ENCODE measurements around the gene LCMT2. TPM values are rescaled to one million over a fixed set of nuclear protein-coding genes. Genes with fewer than 3 reads are reported as not detected.

LCMT2 gene
- total RNA-seq, 1 experiment from 2014 or later, result 6.7 TPM

DNA sequence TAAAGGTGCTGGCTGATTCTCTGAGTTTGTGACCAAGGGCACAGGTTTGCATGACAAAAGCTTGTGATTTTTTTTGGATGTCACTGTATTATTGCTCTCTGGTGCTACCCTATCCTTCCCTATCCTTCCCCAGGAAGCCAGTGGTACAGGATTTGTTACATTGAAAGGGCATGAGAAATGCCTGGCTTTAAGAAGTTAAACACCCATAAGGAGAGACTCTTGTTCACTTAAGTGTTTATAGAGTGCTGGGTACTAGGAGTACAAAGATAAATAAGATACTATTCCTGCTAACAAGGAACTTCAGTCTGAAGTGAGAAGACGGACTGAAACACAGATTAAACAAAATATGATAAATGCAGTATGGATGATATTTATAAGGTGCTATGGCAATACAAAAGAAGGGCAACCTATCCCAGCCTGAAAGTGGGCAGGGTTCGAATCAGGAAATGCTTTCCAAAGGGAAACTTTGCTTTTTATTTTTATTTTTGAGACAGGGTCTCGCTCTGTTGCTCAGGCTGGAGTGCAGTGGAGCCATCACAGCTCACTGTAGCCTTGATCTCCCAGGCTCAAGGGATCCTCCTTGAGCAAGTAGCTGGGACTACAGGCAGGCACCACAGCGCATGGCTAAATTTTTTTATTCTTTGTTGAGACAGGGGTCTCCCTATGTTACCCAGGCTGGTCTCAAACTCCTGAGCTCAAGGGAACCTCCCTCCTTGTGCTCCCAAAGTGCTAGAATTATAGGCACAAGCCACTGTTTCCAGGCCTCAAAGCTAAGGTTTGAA, 11.2 kb downstream of the LCMT2 start:
- no peaks in the 10 kb centered on the region for H3K79me2 ChIP-seq (ENCODE audit: low read length)
- H3K4me2 ChIP-seq (ENCODE audit: low read length), result no peak overlapping the region
- no peak for DNase-seq
- no peaks in the 10 kb centered on the region for H3F3A ChIP-seq (ENCODE audit: low read length, unreplicated experiment)
- H3K9ac ChIP-seq (ENCODE audit: low read length), result no peak overlapping the region
- TF ChIP-seq, protein P1, sequence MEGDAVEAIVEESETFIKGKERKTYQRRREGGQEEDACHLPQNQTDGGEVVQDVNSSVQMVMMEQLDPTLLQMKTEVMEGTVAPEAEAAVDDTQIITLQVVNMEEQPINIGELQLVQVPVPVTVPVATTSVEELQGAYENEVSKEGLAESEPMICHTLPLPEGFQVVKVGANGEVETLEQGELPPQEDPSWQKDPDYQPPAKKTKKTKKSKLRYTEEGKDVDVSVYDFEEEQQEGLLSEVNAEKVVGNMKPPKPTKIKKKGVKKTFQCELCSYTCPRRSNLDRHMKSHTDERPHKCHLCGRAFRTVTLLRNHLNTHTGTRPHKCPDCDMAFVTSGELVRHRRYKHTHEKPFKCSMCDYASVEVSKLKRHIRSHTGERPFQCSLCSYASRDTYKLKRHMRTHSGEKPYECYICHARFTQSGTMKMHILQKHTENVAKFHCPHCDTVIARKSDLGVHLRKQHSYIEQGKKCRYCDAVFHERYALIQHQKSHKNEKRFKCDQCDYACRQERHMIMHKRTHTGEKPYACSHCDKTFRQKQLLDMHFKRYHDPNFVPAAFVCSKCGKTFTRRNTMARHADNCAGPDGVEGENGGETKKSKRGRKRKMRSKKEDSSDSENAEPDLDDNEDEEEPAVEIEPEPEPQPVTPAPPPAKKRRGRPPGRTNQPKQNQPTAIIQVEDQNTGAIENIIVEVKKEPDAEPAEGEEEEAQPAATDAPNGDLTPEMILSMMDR (conservative IDR thresholded peaks at IDR 0.05; ENCODE audit: low read depth, low read length), result no peak
- TF ChIP-seq EZH2 (IDR thresholded peaks at IDR 0.05; ENCODE audit: low read length, unreplicated experiment), result no peak
- no peak overlapping the region for H2AFZ ChIP-seq (ENCODE audit: low read length)
- POLR2A ChIA-PET (ENCODE audit: unreplicated experiment), result no interaction called here
- H3K4me1 ChIP-seq (ENCODE audit: insufficient read depth, low read length), result no peaks in the 10 kb centered on the region
- no peak for ATAC-seq
- H3K9me3 ChIP-seq (ENCODE audit: low read length), result no peaks in the 10 kb centered on the region
- no peaks in the 10 kb centered on the region for H3K36me3 ChIP-seq (ENCODE audit: low read depth, low read length)
- BruUV-seq (replicated peaks), result no TSS peak
- H4K20me1 ChIP-seq (ENCODE audit: low read length), result no peaks in the 10 kb centered on the region
- H3K9me2 ChIP-seq (replicated peaks; ENCODE audit: low read length), result no peaks in the 10 kb centered on the region
- peaks cover 6% of the 10 kb centered on the region; the same call in 1 of the 2 replicates for H3K27me3 ChIP-seq (ENCODE audit: low read length)
- intact Hi-C loops (cut with micrococcal nuclease), result no loop called here
- H3K27ac ChIP-seq (ENCODE audit: low read length), result no peak overlapping the region
- CTCF ChIA-PET, result no interaction called here
- H3K4me3 ChIP-seq (ENCODE audit: low read length), result no peak overlapping the region

DNA sequence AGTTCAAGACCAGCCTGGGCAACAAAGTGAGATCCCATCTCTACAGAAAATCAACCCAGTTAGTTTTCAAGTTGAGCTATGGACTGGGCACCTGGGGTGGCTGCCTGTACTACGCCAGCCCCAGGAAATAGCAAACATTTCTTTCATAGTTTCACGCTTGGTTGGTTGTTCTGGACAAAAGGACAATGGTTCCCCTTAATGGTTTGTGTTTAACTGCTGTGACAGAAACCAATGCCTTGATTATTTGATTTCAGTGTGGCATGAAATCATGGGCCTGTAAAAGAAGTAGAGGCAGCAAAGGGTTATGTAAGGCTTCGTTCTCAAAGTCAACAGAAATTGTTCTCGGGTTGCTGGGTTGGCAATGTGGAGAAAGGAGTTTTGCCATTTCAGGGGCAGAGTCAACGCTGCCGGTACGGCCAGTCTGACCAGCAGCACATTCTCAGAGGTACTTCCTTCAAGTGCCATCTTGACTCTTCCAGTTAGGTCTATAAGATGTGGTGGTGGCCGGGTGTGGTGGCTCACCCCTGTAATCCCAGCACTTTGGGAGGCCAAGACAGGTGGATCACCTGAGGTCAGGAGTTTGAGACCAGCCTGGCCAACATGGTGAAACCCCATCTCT, 12.7 kb downstream of the LCMT2 start:
- H3K4me3 ChIP-seq (ENCODE audit: low read length), result no peak overlapping the region
- ATAC-seq (no peak; the same call in 1 of the 2 replicates), DNase-seq (no peak)
- intact Hi-C loops (cut with micrococcal nuclease), result no loop called here
- H2AFZ ChIP-seq (ENCODE audit: low read length), result no peak overlapping the region
- no peaks in the 10 kb centered on the region for H3K4me1 ChIP-seq (ENCODE audit: insufficient read depth, low read length)
- peaks cover 6% of the 10 kb centered on the region; the same call in 1 of the 2 replicates for H3K27me3 ChIP-seq (ENCODE audit: low read length)
- no peak overlapping the region for H3K9ac ChIP-seq (ENCODE audit: low read length)
- no peaks in the 10 kb centered on the region for H3K36me3 ChIP-seq (ENCODE audit: low read depth, low read length)
- TF ChIP-seq EZH2phosphoT487 (IDR thresholded peaks at IDR 0.05; ENCODE audit: borderline replicate concordance, low read length) (no peak), EZH2 (IDR thresholded peaks at IDR 0.05; ENCODE audit: low read length, unreplicated experiment) (no peak)
- TF ChIP-seq, protein P1 (conservative IDR thresholded peaks at IDR 0.05; ENCODE audit: low read depth, low read length), result no peak
- H3K9me3 ChIP-seq (ENCODE audit: low read length), result no peaks in the 10 kb centered on the region
- H3K27ac ChIP-seq (ENCODE audit: low read length), result no peak overlapping the region
- H3K9me2 ChIP-seq (replicated peaks; ENCODE audit: low read length), result no peaks in the 10 kb centered on the region
- ChIA-PET POLR2A (ENCODE audit: unreplicated experiment) (no interaction called here), CTCF (no interaction called here)
- H3K4me2 ChIP-seq (ENCODE audit: low read length), result no peak overlapping the region
- H3K79me2 ChIP-seq (ENCODE audit: low read length), result no peaks in the 10 kb centered on the region
- BruUV-seq (replicated peaks), result no TSS peak
- H4K20me1 ChIP-seq (ENCODE audit: low read length), result no peaks in the 10 kb centered on the region
- H3F3A ChIP-seq (ENCODE audit: low read length, unreplicated experiment), result no peaks in the 10 kb centered on the region

DNA sequence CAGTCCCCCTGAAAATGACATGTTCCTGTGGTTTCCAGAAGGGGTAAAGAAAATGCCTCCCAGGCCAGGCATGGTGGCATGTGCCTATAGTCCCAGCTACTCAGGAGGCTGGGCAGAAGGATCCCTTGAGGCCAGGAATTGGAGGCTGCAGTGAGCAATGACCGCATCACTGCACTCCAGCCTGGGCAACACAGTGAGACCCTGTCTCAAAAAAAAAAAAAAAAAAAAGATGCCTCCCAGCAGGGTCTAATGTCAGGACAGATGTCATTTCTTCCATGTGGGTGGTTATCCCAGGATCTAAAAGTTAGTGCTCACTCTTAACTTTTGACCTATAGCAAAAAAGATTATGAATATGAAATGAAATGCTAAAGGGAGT, 13.4 kb downstream of the LCMT2 start:
- no peak for TF ChIP-seq EZH2phosphoT487 (IDR thresholded peaks at IDR 0.05; ENCODE audit: borderline replicate concordance, low read length)
- TF ChIP-seq, protein P1 (conservative IDR thresholded peaks at IDR 0.05; ENCODE audit: low read depth, low read length), result no peak
- TF ChIP-seq EZH2 (IDR thresholded peaks at IDR 0.05; ENCODE audit: low read length, unreplicated experiment), result no peak
- DNase-seq, result no peak
- POLR2A ChIA-PET (ENCODE audit: unreplicated experiment), result no interaction called here
- Histone ChIP-seq H4K20me1 (ENCODE audit: low read length) (no peaks in the 10 kb centered on the region), H3K4me1 (ENCODE audit: insufficient read depth, low read length) (no peaks in the 10 kb centered on the region), H3K4me2 (ENCODE audit: low read length) (no peak overlapping the region), H3K4me3 (ENCODE audit: low read length) (no peak overlapping the region), H3K27me3 (ENCODE audit: low read length) (peaks cover 6% of the 10 kb centered on the region; the same call in 1 of the 2 replicates), H3K27ac (ENCODE audit: low read length) (no peak overlapping the region), H3K79me2 (ENCODE audit: low read length) (no peaks in the 10 kb centered on the region), H3K9me3 (ENCODE audit: low read length) (no peaks in the 10 kb centered on the region), H3K9ac (ENCODE audit: low read length) (no peak overlapping the region), H3K36me3 (ENCODE audit: low read depth, low read length) (no peaks in the 10 kb centered on the region), H3K9me2 (replicated peaks; ENCODE audit: low read length) (no peaks in the 10 kb centered on the region), H2AFZ (ENCODE audit: low read length) (no peak overlapping the region), H3F3A (ENCODE audit: low read length, unreplicated experiment) (no peaks in the 10 kb centered on the region)
- no TSS peak for BruUV-seq (replicated peaks)
- no peak for ATAC-seq
- intact Hi-C loops (cut with micrococcal nuclease), result no loop called here
- CTCF ChIA-PET, result interaction anchor here (0.6 kb wide), 1 partner anchor 86 kb away, joined by 3 read pairs; no protein-coding TSS in a partner anchor

Measured in PC-3 (cell line).